ENCODE data around the gene COL4A1.
"Not testable (repeated sequence)": the region's sequence is repeated elsewhere in the genome, so short reads cannot be mapped to it uniquely, and the experiment has no call there.

COL4A1 gene

DNA sequence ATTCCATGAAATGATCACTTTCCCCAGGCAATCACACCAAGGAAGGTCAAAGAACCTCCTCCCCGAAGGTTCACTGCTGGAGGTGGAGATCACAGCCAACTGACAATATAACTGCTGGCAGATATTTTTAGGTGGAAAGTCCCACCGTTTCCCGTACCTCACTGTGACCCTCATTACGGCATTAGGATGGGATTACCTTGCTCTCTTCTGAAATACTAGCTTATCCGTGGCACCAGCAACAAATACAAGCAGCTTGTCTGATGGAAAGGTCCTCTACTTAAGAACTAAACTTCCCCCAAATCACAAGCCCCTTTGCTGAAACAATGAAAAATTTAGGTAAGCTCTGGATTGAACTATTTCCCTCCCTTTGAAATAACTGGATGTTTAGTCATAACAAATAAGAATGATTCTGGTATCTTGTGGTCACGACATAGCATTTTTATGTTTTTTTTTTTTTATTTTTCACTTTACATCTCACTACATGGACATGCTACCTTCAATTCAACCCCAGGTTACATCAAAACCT, 178.9 kb downstream of the COL4A1 start:
- DNase-seq: peak; percentile 49

DNA sequence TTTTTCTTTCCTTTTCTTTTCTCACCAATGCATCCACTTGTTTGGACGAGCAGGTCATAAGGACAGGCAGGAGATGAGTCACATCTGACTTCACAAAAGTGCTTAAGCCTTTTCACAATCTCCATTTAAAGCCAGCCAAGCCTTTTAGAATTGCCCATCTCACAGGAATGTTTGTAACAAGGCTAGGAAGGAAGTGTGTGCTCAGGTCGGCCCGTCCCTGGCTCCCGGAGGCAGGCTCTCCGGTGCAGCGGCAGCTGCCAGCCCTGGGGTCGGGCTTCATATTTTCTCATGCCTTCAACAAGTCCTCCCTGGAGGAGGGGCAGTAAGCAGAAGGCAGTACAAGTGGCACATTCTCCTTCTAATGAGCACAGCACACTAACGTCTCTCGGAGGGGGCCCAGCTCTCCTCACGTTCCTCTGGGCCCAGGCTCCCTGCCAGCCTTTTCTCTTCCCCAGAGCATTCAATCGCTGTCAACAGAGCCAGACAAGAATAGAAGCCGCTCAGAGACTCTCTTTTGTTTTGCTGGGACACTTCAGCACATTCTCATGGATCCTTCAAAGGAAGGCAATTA, 180.5 kb downstream of the COL4A1 start:
- peak; percentile 65 for DNase-seq

DNA sequence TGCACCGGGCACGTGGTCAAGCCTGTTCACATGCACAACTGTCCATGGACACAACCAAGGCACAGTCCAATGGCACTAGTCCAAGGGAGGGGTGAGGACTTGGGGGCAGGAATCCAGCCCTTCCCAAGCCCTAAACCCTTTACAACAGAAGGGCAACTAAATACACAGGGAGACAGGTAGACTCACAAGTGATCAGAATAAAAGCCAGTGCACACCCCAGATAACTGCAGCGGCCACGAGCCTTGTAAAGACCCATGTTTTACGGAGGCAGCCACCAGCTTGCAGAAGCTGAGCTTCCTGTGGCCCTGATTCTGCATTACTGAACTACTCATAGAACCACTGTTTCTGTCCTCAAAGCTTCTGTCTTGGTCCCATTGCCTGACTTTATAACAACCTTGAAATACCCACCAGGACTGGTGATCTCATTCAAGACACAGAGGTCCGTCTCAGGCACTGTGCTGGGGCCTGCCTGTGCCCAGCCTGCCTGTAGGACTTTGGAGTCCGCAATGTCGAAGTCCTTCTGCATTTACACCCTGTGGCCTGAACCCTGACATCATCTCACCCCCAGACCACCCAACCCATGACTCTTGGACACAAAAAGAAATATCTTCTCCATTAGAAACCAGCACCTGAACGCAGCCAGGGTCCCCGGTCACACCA, 181.2 kb downstream of the COL4A1 start:
- DNase-seq: no peak

DNA sequence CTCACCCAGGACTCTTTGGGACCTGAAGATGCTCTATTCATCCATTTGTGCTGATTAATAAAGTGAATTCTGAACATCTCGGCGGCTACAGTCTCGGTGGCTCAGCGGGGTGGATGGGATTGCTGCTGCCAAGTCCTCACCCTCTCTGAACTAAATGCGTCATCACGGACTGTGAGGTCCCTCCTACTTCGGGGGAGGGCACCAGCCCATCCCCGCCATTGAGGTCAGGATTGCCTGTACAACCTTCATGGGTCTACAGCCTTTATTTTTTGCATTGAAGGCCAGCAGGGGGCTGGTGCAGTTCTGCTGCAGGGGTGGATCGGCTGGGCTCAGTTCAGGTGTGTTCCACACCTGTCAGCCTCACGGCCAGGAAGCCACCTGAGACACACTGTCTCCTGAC, 181.8 kb downstream of the COL4A1 start:
- no peak for DNase-seq

DNA sequence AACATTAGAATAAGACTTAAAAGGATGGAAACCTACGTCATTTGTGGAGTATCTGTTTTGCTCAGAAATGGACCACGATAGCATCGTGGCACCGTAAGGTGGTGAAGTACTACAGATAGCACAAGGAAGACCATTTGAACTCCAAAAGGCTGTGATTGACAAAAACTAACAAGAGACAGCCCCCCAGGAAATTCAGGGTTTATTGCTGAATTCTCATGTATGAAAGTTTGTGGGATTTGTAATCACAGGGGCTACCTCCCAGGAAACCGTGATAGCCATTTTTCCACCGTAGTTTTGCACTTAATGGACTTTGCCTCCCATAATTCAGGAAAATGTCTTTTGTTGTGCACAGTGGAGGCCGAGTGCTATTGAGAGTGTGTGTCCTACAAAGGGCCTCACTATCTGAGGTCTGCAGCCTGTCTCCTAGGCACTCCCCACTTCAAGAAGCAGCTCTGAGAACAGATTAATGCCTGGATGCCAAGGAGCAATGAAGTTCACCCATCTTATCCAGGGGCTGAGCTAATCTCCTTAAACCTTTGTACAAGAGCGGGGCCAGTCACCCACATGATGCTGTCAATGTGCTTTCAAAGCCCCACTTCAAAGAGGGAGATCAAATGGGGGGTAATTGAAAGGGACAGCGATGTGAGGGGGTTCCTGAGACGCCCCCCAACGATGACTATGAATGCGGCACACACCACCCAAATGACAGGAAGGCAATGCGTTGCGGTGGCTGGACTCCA, 182.6 kb downstream of the COL4A1 start:
- no peak for DNase-seq

DNA sequence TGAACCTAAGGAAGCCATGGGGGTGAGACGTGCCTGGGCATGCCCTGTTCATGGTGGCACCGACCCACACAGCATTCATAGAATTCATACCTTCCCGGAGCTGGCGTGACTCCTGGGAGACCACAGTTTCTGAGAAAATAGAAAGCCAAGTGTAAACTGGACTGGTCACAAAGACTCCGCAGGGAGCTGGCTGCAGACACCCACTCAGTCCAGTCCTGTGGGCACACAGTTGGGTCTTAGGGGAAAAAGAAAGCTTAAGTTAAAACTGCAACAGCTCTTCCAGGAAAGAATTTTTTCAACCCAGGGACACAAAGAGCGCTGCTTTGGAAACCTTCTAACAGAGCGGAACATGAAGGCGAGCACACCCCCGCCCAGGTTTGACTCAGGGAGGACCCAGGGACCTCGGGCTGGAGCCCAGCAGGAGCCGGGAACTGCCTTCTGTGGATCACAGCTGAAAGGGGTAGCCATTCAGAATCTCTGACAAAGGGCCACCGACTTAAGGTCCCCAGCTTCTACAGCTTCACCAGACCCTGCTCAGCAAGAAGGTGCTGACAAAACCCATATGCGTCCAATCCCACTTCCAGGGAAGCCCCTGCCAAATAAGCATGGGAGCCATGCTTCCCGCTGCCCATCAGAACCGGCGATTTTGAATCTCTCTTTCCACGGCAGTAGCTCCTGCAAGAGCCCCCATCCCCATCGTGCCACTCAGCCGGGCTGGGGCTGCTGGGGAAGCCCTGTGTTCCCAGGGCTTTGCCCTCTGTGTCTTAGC, 183.7 kb downstream of the COL4A1 start:
- DNase-seq: no peak

DNA sequence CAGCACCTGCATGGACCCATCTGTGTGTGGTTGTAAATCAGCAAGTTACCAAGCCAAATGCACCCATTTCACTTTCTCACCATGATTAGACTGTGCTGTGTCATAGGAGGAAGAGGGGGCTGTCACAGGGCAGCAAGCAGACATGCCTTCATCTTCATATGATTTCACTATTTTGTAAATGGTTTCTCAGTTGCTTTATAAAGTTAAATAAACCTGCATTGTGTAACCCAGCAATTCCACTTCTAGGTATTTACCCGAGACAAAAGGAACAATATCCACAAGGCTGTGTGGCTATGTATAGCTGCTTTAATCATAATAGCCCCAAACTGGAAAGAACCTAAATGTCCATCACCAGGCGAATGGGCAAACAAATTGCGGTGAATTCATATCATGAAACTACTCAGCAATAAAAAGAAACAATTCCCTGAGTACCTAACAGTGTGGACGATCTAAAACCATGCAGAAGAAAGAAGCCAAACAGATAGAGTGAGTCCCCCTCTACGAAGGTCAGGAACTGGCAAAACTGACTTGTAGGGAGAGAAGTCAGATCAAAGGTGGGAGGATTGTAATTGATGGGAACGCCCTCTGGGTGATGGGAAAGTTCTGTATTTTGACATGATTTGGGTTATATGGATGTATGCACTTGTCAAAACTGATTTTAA, 185.4 kb downstream of the COL4A1 start:
- DNase-seq: no peak

DNA sequence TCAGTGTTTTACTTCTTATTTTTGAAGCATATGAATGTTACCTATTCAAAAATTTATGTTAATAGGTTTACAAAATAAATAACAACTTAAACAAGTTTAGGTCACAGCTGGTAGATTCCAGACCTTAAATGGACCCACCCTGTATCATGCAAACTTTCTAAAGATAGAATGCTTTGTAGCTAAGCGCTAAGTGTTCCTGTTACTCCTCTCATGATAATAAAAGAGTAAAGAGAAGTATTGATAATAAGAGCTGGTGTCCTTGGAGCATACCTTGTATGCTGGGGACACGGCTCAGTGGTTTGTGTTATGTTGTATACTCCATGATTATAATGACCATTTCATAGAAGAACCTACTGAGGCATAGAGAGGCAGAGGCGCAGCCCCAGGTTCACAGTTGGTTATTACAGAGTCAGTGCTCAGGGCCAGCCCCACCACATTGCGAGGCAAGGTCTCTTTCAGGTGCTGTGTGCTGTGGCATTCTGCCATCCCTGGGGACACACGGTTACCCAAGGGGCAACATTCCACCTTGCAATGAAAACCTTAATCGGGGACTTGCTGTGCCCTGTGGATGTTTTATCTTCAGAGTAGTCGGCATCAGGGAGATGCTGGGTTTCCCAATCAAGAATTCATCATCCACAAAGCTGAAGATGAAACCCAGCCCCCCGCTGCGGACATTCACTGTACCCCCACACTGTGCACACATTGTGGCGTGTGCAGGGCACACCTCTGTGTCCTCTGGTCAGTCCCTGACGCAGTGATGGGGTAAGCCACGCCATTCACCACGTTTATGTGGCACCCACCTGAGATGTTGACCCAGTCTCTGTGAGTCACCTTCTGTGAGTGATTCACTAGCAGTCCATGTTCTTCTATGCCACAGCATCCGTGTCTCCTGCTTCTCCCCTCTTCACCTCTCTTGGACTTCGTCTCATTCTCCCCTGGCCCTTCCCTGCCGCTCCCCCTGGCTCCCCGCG, 186.7 kb downstream of the COL4A1 start:
- no peak for DNase-seq

DNA sequence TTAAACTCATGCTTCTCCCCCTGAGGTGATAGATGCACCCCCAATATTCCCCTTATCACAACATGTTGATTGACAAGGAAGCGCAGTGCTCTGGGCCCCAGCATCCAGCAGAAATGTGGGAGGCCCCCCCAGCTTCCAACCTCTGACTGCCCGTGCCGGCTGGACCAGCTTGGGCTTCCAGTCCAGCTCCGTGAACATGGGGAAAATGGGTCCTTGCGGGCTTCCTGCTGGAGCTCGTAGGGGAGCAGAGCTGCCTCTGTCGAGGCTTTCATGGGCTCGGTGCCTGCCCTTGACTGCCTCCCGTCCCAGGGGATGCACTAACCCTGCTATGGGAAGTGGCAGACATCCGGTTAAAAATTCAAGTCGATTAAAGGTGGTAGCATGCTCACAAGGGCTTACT, 188.9 kb downstream of the COL4A1 start:
- DNase-seq: no peak

DNA sequence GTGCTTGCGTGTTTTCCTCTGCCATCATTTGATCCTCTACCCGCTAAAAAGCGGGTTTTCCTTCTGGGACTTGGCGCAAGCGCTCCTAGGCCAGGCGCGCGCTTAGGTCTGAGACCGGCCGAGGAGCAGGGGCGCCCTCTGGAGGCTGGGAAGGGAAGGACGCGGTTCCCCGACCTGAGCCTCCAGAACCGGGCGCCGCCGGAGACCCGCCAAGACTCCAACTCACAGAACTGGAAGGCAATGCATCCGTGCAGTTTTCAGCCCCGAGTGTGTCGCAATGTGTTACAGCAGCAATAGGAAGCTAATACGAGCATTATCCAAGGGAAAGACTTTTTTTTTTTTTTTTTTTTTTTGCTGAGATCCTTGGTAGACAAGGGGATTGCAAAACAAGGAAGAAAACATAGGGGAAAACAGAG, 190.9 kb downstream of the COL4A1 start:
- no peak for DNase-seq

DNA sequence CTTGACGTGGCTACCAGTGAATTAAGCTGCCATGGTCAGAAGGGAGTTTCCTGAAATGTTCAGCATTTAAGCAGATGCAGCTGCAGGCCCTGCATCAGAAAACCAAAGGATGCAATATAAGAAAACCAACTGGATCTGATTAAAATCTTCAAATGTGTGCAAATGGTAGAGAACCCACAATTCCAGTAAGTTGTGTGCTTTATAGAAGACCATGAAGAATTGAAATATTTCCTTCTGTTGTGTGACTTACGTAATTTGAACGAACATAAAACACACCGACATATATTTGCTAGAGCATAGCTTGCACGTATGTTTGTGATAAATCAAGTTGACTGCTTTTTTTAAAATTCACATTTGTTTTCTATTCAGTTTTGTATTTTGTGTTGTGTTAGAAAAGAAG, 191.4 kb downstream of the COL4A1 start:
- DNase-seq: no peak

DNA sequence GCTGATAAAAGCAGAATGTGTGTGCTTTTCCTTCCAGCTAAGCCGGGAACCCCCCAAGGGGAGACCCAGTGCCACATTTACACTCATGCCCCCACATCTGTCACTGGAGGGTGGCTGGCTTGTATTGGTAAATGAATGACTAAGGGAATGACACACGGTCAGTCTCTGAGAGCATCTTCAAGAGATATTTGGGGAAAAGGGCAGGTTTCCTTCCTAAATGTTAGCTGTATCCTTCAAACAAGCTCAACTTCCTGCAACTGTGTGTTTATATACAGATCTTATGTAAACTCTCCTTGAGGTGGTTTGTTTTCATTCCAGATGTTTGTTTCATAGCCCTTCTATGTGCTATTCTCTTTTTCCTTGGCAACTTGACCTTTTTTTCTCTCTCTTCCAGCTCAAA, 192.6 kb downstream of the COL4A1 start:
- DNase-seq: no peak

DNA sequence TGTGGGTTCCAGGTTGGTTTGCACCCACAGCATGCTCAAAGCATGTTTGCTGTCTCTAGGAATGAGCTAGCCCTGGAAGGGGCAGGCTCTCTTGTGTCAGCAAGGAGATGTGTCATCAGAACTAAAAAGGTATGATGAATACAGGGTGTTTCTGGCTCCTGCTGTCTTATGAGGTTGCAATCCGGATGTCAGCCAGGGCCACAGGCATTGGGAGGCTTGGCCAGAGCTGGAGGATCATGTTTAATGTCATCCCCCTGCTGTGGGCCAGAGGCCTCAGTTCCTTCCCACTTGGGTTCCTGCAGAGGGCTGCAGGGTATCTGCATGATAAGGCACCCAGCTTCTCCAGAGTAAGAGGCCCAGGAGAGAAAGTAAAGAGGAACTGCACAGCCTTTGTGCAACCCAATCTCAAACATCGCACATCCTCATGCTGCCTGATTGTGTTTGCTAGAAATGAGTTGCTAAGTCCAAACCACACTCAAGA, 193.6 kb downstream of the COL4A1 start:
- no peak for DNase-seq

DNA sequence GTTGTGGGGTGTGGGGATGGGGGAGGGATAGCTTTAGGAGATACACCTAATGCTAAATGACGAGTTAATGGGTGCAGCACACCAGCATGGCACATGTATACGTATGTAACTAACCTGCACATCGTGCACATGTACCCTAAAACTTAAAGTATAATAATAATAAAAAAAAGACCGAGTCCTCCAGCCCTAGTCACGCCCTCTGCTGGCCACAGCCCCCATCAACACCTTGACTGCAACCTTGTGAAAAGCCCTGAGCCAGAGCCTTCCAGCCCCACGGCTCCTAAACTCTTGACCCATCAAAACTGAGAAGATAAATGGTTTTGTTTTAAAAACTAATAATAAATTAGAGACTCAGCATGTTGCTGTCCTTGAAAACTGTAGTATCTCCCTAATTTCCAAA, 194.6 kb downstream of the COL4A1 start:
- DNase-seq: not testable (repeated sequence)

DNA sequence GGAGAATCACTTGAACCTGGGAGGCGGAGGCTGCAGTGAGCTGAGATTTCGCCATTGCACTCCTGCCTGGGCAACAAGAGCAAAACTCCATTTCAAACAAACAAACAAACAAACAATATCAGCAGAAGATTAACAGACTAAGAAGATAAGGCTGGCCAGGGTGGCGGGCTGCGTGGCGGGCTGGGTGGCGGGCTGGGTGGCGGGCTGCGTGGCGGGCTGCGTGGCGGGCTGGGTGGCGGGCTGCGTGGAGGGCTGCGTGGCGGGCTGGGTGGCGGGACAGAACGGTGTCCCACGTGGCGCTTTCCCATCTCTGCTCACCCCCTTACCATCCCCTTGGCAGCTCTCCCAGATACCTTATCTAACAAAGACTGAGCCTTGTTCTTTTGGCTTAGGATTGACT, 196.2 kb downstream of the COL4A1 start:
- no peak for DNase-seq

DNA sequence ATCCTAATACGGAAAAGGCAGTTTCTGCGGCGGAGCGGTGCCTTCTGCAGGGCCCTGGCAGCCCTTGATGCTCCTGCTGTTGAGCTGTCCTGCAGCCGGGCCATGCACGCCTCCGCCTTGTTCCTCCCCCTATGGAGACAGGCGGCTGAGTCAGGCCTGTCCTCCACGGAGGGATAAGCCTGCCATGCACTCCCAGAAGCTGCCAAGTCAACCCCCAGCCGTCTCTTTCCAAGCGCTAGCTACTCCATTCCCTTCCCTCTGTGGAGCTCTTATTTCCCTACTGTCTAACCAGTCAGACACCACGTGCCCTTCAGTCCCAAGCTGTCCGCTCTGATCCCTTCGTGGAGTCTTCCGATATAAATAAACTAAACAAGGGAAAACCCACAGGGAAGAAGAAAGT, 197.0 kb downstream of the COL4A1 start:
- peak; percentile 34 for DNase-seq

DNA sequence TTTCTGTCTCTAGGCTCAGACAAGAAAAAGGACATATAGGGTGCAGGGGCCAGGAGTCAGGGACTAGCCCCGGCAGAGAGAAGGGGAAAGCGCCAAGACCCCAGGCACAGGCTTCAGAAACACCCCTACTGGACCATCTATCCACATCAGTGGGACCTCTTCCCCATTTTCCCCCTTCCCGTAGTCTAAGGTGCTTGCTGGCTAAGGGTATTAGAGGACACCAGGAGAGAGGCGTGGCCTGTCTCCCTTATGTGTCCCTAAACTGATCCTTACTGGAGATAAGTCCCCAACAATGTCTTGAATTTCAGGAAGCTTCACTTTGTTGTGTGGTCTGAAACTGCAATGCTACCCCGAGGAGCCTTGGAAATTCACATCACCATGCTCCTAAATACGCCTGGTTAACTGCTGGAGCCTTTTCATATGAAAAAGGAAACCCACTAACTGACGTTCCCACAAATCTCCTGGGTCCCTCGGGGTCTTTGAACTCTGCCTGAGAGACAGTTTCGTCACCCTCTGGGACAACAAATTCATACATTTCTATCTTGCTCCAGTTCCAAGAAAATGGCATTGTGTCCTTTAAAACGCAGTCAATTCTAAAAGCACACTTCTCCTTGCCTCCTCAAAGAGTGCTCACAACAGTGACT, 197.7 kb downstream of the COL4A1 start:
- DNase-seq: no peak

DNA sequence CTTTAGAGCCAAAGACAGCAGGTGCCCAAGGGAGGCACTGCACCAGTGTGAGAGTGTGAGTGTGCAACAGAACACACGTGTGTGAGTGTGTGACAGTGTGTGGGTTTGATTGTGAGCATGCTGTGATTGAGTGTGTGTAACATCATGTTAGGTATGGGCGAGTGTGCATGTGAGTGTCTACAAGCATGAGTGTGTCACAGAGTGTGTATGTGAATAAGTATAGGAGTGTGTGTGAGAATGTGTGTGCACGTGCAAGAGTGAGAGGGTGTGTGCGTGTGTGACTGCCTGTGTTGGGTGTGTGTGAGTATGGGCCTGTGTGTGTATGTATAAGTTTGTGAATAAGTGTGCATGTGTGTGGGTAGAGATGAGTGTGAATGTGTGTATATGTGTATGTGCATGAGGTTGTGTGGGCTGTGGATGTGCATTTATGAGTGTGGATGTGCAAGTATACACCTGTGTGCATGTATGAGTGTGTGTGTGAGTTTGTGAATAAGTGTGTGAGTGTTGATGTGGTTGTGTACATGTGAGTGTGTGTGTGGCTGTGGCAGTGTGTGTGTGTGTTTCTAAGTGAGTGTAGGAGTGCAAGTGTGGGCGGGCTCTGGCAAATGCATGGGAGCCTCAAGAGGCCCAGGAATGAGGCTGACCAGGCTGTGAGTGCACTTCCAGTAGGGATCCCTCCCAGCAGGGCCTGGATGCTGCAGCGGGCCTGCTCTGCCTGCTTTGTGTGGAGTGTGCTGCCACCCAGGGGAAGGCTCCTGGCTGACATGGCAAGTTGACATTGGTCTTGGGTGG, 198.4 kb downstream of the COL4A1 start:
- peak; percentile 88 for DNase-seq

DNA sequence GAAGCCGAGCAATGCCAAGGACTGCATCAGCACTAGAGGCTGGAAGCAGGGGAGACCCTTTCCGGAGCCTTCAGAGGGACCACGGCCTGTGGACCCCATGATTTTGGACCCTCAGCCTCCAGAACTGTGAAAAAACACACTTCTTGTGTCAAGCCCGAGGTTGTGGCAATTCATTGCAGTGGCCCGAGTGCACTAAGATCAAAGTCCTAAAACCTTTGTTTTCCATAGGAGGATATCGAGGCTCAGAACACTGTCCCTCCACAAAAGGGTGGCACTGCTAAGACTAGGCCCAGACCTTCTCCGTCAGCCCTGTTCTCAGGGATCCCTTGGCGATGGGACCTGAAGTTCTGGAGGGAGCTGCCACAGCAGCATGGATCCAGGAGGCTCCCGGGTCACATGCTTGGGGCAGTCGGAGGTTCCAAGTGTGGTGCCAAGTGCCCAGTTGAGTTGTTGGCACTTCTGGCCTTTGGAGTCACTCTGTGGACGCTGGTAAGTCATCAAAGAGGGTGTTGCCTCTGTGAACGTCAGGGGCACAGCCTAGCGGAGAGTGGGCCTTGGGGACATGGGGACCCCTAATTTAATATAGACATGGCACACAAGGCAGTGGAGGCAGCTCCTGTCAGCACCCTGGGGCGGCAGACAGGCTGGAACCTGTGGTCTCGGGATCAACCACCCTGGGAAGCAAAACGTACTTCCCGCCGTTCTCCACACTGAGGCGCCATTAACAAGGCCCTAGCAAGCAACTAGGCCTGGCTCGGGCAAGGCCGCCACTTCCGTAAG, 199.2 kb downstream of the COL4A1 start:
- peak; percentile 62 for DNase-seq

Measured in SHP77 treated with DMSO at 0.1 percent for 48 hours (cell line).